Liver (tissue), 9 donors: ENCODE measurements around the gene MYL6B. TPM values are rescaled to one million over a fixed set of nuclear protein-coding genes. Genes with fewer than 3 reads are reported as not detected.

ENCODE experiments used
- DNase-seq: peaks from one replicate; pipeline ENCODE4 v3.0.0-alpha.2; 2017; ENCODE audit warnings: low spot score
- H3K27ac ChIP-seq, 2 donors: one replicate each; pipeline ENCODE4 v1.7.0; 2013; ENCODE audit warnings: inconsistent platforms in 2 of 2, low read length in 2 of 2, control low read depth in 1 of 2, low read depth in 1 of 2, mild to moderate bottlenecking in 1 of 2
- H3K27me3 ChIP-seq, 4 donors: one replicate each; pipeline versions ENCODE4 v1.6.1 to v1.7.0; 2013; ENCODE audit warnings: low read length in 3 of 4, inconsistent platforms in 1 of 4, mild to moderate bottlenecking in 1 of 4, moderate library complexity in 1 of 4; ENCODE audit not compliant: control insufficient read depth in 4 of 4, insufficient read depth in 4 of 4
- H3K36me3 ChIP-seq, 4 donors: one replicate each; pipeline versions ENCODE4 v1.6.1 to v1.7.0; 2013; ENCODE audit warnings: low read length in 3 of 4, mild to moderate bottlenecking in 3 of 4, low read depth in 1 of 4, moderate library complexity in 1 of 4; ENCODE audit not compliant: control insufficient read depth in 4 of 4, insufficient read depth in 3 of 4
- H3K4me1 ChIP-seq, 4 donors: one replicate each; pipeline versions ENCODE4 v1.6.1 to v1.7.0; 2013; ENCODE audit warnings: low read length in 3 of 4, mild to moderate bottlenecking in 3 of 4, moderate library complexity in 1 of 4; ENCODE audit not compliant: control insufficient read depth in 4 of 4, insufficient read depth in 4 of 4
- H3K4me3 ChIP-seq, 3 donors: one replicate each; pipeline versions ENCODE4 v1.6.1 to v1.7.0; 2013; ENCODE audit warnings: low read length in 3 of 3, control low read depth in 1 of 3, low read depth in 1 of 3, mild to moderate bottlenecking in 1 of 3
- H3K9ac ChIP-seq, 2 donors: one replicate each; pipeline ENCODE4 v1.7.0; 2013; ENCODE audit warnings: low read length in 2 of 2, mild to moderate bottlenecking in 2 of 2, moderate library complexity in 2 of 2, control low read depth in 1 of 2, low read depth in 1 of 2
- H3K9me3 ChIP-seq, 4 donors: one replicate each; pipeline versions ENCODE4 v1.6.1 to v1.7.0; 2013; ENCODE audit warnings: low read length in 3 of 4; ENCODE audit not compliant: control insufficient read depth in 4 of 4
- FOXA1 ChIP-seq: IDR thresholded peaks from 2 replicates; pipeline ENCODE4 v1.6.1; 2016; ENCODE audit warnings: antibody characterized with exemption
- HNF4A ChIP-seq, 2 donors: conservative IDR thresholded peaks; 2 replicates each; pipeline ENCODE4 v1.6.1; 2016; ENCODE audit warnings: antibody characterized with exemption in 2 of 2, mild to moderate bottlenecking in 2 of 2
- HNF4G ChIP-seq: IDR thresholded peaks from 2 replicates; pipeline ENCODE4 v1.6.1; 2016; ENCODE audit warnings: antibody characterized with exemption
- JUND ChIP-seq, 2 donors: IDR thresholded peaks; 2 replicates each; pipeline ENCODE4 v1.6.1; 2016; ENCODE audit warnings: antibody characterized with exemption in 2 of 2
- NR2F2 ChIP-seq: IDR thresholded peaks from 2 replicates; pipeline ENCODE4 v1.6.1; 2016; ENCODE audit warnings: antibody characterized with exemption
- RAD21 ChIP-seq, 2 donors: IDR thresholded peaks; 2 replicates each; pipeline ENCODE4 v1.6.1; 2016; ENCODE audit warnings: antibody characterized with exemption in 2 of 2, mild to moderate bottlenecking in 2 of 2
- YY1 ChIP-seq: IDR thresholded peaks from 2 replicates; pipeline ENCODE4 v1.6.1; 2016; ENCODE audit warnings: antibody characterized with exemption, mild to moderate bottlenecking
- WGBS: extraction: QIAGEN DNeasy Blood & Tissue Kit; methylation state at CpG from one replicate; pipeline ENCODE4 v1.1.7; 2013; 5-methylcytosine and 5-hydroxymethylcytosine counted together
- polyA plus RNA-seq, 2 donors: library from polyadenylated mRNA; stranded (reverse) in 1 of 2; unstranded in 1 of 2; fragments of 200-250 nt in 1 of 2; fragments of >200 nt in 1 of 2; fragmentation: Nextera tagmentation in 1 of 2; extraction: Ambion mirVana in 1 of 2; gene quantifications; one replicate each; pipeline versions ENCODE4 v1.2.1 to v1.2.3, GENCODE V29; 2013 to 2015
- total RNA-seq, 2 donors: library from RNA; depleted of rRNA; stranded (reverse); fragments of >200 nt; gene quantifications; one replicate each; pipeline ENCODE4 v1.2.3, GENCODE V29; 2014
- TF ChIP-seq, protein P1 (sequence below): IDR thresholded peaks from 2 replicates; pipeline ENCODE4 v1.6.1; 2016; ENCODE audit warnings: antibody characterized with exemption, mild to moderate bottlenecking
- TF ChIP-seq, protein P2 (sequence below): IDR thresholded peaks from 2 replicates; pipeline ENCODE4 v1.6.1; 2016; ENCODE audit warnings: antibody characterized with exemption
- TF ChIP-seq, protein P3 (sequence below): IDR thresholded peaks from 2 replicates; pipeline ENCODE4 v1.6.1; 2016; ENCODE audit warnings: antibody characterized with exemption
- TF ChIP-seq, protein P4 (sequence below): IDR thresholded peaks from 2 replicates; pipeline ENCODE4 v1.6.1; 2016; ENCODE audit warnings: antibody characterized with exemption
- donor health status: healthy.
- donor health status: healthy.
- donor health status: healthy.
- donor health status: healthy.
- donor health status: healthy.

MYL6B gene
- total and polyA plus RNA-seq, 4 donors = 3.7 to 14.2 (median 12.6) TPM

DNA sequence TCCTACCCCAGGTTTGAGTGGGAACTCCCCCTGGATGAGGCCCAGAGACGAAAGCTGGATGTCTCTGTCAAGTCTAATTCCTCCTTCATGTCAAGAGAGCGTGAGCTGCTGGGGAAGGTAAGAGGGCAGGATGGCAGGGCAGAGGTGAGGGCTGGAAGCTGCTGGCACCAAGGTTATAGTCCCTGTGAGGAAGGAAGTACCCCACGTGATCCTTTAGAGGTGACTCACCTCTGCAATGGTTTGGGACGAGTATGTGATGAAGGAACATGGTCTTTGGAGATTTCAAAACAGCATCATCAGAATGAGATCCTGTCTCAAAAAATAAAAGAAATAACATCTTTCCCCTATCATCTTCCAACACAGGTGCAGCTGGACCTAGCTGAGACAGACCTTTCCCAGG lies 9.2 kb upstream of the MYL6B start:
- H3K4me3 ChIP-seq = no peak overlapping the region
- H3K27me3 ChIP-seq = no peaks in the 10 kb centered on the region
- DNase-seq = no peak
- TF ChIP-seq RAD21 (IDR thresholded peaks at IDR 0.05) (no peak), HNF4A (conservative IDR thresholded peaks at IDR 0.05) (no peak), FOXA1 (no peak), NR2F2 (no peak), YY1 (no peak), JUND (IDR thresholded peaks at IDR 0.05) (no peak), HNF4G (no peak)
- TF ChIP-seq, protein P1, sequence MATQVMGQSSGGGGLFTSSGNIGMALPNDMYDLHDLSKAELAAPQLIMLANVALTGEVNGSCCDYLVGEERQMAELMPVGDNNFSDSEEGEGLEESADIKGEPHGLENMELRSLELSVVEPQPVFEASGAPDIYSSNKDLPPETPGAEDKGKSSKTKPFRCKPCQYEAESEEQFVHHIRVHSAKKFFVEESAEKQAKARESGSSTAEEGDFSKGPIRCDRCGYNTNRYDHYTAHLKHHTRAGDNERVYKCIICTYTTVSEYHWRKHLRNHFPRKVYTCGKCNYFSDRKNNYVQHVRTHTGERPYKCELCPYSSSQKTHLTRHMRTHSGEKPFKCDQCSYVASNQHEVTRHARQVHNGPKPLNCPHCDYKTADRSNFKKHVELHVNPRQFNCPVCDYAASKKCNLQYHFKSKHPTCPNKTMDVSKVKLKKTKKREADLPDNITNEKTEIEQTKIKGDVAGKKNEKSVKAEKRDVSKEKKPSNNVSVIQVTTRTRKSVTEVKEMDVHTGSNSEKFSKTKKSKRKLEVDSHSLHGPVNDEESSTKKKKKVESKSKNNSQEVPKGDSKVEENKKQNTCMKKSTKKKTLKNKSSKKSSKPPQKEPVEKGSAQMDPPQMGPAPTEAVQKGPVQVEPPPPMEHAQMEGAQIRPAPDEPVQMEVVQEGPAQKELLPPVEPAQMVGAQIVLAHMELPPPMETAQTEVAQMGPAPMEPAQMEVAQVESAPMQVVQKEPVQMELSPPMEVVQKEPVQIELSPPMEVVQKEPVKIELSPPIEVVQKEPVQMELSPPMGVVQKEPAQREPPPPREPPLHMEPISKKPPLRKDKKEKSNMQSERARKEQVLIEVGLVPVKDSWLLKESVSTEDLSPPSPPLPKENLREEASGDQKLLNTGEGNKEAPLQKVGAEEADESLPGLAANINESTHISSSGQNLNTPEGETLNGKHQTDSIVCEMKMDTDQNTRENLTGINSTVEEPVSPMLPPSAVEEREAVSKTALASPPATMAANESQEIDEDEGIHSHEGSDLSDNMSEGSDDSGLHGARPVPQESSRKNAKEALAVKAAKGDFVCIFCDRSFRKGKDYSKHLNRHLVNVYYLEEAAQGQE = no peak
- TF ChIP-seq, protein P2, sequence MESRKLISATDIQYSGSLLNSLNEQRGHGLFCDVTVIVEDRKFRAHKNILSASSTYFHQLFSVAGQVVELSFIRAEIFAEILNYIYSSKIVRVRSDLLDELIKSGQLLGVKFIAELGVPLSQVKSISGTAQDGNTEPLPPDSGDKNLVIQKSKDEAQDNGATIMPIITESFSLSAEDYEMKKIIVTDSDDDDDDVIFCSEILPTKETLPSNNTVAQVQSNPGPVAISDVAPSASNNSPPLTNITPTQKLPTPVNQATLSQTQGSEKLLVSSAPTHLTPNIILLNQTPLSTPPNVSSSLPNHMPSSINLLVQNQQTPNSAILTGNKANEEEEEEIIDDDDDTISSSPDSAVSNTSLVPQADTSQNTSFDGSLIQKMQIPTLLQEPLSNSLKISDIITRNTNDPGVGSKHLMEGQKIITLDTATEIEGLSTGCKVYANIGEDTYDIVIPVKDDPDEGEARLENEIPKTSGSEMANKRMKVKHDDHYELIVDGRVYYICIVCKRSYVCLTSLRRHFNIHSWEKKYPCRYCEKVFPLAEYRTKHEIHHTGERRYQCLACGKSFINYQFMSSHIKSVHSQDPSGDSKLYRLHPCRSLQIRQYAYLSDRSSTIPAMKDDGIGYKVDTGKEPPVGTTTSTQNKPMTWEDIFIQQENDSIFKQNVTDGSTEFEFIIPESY = no peak
- TF ChIP-seq, protein P3, sequence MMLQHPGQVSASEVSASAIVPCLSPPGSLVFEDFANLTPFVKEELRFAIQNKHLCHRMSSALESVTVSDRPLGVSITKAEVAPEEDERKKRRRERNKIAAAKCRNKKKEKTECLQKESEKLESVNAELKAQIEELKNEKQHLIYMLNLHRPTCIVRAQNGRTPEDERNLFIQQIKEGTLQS = no peak
- TF ChIP-seq, protein P4, sequence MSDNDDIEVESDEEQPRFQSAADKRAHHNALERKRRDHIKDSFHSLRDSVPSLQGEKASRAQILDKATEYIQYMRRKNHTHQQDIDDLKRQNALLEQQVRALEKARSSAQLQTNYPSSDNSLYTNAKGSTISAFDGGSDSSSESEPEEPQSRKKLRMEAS = no peak
- H3K4me1 ChIP-seq = peaks cover 0 to 5% (median 0%) of the 10 kb centered on the region in 4 donors
- H3K27ac ChIP-seq = no peak overlapping the region
- 82% methylated on average over 4 of the region's 4 CpGs for WGBS
- no peaks in the 10 kb centered on the region for H3K9me3 ChIP-seq
- H3K36me3 ChIP-seq = peaks cover 15 to 56% (median 44%) of the 10 kb centered on the region in 4 donors
- no peak overlapping the region for H3K9ac ChIP-seq

DNA sequence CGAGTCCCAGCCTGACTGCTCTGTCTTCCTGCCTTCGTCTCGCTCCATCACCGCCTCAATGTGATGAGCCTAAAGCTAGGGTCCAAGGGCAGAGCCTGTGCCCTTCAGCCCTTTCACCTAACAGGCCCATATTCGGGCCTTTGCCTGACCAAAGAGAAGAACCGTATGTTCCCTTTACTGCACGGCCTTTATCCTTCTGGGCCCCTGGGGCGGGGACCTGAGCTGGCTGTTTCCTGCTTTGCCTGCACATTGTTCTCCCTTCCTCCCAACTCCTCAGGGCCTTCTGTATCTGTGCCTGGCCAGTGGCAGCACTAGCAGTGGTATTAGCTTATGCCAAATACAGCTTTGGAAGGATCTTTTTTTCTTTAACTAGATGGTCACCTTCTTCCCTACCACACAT lies 8.5 kb upstream of the MYL6B start:
- H3K36me3 ChIP-seq = peaks cover 11 to 50% (median 38%) of the 10 kb centered on the region in 4 donors
- no peak overlapping the region for H3K27ac ChIP-seq
- H3K4me1 ChIP-seq = peaks cover 0 to 5% (median 0%) of the 10 kb centered on the region in 4 donors
- no peak overlapping the region for H3K9ac ChIP-seq
- no peak for DNase-seq
- no peaks in the 10 kb centered on the region for H3K27me3 ChIP-seq
- H3K9me3 ChIP-seq = no peaks in the 10 kb centered on the region
- no peak overlapping the region for H3K4me3 ChIP-seq
- 82% methylated on average over 8 of the region's 8 CpGs for WGBS
- TF ChIP-seq HNF4G = no peak
- peak; percentile 66 for TF ChIP-seq NR2F2
- TF ChIP-seq, protein P1 = no peak
